ENCODE results near the gene AMZ1. TPM values are rescaled to one million over a fixed set of nuclear protein-coding genes. Genes with fewer than 3 reads are reported as not detected.
A peak's percentile ranks its signal among the peaks of the same experiment; 100 is the strongest.

Gene AMZ1, protein sequence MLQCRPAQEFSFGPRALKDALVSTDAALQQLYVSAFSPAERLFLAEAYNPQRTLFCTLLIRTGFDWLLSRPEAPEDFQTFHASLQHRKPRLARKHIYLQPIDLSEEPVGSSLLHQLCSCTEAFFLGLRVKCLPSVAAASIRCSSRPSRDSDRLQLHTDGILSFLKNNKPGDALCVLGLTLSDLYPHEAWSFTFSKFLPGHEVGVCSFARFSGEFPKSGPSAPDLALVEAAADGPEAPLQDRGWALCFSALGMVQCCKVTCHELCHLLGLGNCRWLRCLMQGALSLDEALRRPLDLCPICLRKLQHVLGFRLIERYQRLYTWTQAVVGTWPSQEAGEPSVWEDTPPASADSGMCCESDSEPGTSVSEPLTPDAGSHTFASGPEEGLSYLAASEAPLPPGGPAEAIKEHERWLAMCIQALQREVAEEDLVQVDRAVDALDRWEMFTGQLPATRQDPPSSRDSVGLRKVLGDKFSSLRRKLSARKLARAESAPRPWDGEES
- 0.29 TPM in 1 of 2 replicates, not detected in the other for total RNA-seq (2014; rRNA removed; shearing (Covaris generic))

- peak; percentile 27 for DNase-seq (ENCODE audit: low read depth)
These were observed at the start of gene AMZ1 for GRCh38 chr7:2687881-2688318. Gene AMZ1 (plus strand): TSS chr7:2688202. CDS start chr7:2700452, 12,250 bp downstream.

GRCh38 chr7:2638224-2638991, 49.6 kb upstream of the AMZ1 start:
- DNase-seq (ENCODE audit: low read depth), result peak; percentile 64

GRCh38 chr7:2639181-2639681, 48.8 kb upstream of the AMZ1 start:
- no peak for DNase-seq (ENCODE audit: low read depth)

DNA sequence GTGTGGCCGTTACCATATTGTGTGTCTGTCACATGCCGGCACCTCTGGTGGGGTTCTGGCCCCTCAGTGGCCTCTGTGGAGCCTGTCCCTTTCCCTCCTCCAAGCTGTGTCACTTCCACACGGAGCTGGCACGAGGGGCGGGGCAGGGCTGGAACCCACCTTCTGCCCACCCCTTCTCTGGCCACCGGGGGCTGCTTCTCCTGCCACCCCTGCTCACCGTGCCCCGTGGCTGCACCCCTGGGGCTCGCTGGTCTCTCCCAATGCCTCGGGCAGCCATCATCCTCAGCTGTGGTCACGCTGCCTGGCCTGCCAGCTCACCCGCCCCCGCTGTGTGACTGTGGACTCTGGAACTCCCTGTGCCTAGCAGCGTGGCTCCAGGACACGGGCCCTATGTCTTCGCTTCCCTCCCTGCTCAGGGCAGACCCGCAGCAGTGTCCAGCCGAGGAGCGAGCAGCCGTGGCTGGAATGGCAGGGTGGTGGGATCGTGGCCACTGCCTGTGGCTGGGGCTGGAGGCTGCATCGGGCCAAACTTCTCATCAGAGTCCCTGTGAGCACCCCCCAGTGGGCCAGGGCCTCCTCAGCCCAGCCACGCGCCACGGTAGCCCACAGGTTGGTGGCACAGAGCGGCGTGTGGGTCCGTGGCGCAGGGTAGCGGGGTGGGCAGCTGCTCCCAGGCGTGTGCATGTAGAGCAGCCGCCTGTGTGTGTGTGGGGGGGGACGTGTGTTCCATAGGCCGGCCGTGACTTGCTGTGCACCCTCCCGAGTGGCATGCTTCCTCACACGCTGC, 48.1 kb upstream of the AMZ1 start:
- DNase-seq (ENCODE audit: low read depth), result no peak

GRCh38 chr7:2640482-2640830, 47.5 kb upstream of the AMZ1 start:
- DNase-seq (ENCODE audit: low read depth), result no peak

- no peak for DNase-seq (ENCODE audit: low read depth)
These were observed 47.1 kb upstream of the AMZ1 start for GRCh38 chr7:2640846-2641316.

GRCh38 chr7:2641406-2642393, 46.3 kb upstream of the AMZ1 start:
- DNase-seq (ENCODE audit: low read depth), result peak; percentile 83

- DNase-seq (ENCODE audit: low read depth), result no peak
These were observed 44.4 kb upstream of the AMZ1 start for GRCh38 chr7:2643386-2644219.

DNA sequence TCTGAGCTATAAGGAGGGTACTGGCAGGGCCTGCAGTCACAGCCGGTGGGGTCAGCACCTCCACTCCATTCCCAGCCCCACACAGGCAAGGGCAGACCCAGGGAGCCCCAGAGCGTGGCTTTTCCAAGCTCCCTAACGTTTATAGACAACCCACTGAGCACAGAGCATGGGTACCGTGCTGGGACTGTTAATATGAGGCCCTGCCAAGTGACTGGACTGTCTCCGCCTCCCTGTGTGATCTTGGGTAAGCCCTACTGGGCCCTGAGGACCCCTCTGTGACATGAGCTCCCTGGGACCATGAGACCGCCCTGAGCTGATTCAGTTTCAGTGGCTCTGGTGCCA, 43.8 kb upstream of the AMZ1 start:
- DNase-seq (ENCODE audit: low read depth), result no peak

DNA sequence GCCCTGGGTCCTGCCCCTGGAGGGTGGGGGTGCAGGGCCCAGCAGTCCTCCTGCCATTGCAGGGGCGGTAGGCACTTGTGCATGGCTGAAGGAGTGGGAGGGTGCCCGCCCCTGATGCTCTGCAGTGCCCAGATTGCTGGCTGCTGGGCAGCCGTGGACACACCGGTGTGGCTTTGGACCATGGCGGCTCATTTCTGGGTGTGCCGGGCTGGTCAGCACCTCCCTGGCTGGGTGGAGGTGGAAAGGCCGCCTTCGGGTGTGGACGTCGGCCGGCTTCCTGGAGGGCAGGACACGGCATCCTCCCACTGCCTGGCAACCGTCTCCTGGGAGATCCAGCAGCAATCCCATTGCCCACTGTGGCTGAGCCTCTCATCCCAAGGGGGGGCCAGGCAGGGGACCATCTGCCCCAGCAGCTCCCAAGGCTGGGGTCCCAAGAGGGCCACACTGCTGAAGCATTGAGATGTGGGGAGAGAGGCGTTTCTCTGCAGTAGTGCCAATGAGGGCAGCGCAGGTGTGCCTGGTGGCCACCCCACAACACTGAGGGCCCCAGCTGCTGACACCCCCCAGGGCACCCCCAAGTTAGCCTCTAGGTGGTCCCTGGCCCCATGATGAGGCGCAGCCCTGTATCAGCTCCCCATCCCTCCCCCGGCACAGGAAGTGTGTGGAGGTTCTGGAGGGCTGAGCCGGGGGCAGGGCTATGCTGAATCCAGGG, 43.3 kb upstream of the AMZ1 start:
- DNase-seq (ENCODE audit: low read depth), result no peak

DNA sequence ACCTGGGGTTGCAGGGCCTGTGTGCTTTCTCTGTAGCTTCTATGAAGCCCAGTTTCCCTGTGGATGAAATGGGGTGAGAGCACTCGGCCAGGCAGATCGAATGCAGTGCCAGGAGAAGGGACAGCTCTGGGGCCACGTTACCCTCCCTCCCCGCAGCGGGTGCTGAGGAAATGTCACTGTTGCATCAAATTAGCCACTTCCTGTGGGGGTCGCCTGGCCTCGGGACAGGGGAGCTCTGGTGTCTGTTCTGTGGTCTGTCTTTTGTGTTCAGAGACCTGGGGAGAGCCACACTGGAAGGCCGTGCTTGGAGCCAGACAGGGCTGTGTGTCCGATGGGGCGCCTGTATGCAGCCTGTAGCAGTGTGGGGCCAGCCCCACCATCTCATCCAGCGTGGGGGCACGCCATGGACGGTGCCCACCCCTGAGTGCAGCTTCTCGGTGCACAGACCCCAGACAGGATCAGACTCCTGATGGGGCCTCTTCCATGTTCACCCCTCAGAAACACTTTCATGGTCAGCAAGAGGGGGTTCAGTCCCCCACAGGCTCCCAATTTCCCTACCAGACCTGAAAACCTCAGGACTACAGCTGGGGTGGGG, 42.6 kb upstream of the AMZ1 start:
- DNase-seq (ENCODE audit: low read depth), result peak; percentile 48

DNA sequence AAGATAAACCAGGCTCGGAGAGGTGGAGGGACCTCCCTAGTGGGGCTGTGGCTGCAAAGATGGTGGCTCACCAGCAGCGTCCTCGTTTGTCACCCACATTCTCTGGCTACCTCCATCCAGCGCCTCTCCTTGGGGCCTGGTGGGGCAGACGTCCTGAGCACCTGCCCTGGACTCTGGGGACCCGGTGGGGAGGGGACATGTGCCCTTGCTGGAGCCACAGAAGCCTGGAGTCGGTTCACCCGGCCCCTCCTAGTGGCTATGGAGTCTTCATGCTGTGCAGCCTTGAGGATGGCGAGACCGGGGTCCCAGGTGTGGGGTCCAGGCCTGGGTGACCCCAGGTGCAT, 41.7 kb upstream of the AMZ1 start:
- DNase-seq (ENCODE audit: low read depth), result no peak

- DNase-seq (ENCODE audit: low read depth), result no peak
These were observed 41.1 kb upstream of the AMZ1 start for GRCh38 chr7:2646680-2647571.

DNA sequence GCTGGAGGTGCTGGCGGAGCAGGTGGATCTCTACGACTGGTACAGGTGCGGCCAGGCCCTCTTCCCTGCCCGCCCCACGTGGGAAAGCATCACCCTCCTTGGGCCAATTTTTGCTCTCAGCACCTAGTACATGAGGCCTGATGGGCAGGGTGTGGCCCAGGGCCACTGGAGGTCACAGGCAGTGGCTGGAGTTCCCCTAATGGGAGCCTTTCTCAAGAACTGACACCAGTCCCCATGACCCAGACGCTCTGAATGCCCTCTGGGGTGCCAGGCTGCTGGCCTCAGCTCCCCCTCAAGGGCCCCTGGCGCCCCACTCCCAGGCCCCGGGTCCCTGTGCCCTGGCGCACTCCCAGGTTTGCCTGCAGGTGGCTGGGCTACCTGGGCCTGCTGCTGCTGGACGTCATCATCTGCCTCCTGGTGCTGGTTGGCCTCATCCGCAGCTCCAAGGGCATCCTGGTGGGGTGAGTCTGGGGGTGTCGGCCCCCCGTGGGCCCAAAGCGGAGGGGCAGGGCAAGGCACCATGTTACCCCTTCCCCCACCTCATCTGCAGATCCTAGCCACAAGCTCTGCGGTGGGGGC, 40.3 kb upstream of the AMZ1 start:
- DNase-seq (ENCODE audit: low read depth), result no peak

- no peak for DNase-seq (ENCODE audit: low read depth)
These were observed 38.7 kb upstream of the AMZ1 start for GRCh38 chr7:2649139-2649838.

- DNase-seq (ENCODE audit: low read depth), result no peak
These were observed 38.0 kb upstream of the AMZ1 start for GRCh38 chr7:2649991-2650390.

GRCh38 chr7:2650451-2650850, 37.6 kb upstream of the AMZ1 start:
- no peak for DNase-seq (ENCODE audit: low read depth)

Data from Daoy (cell line).